HL-60/S4 treated with retinoic acid at 250 ng/mL for 4 days and 3 days (cell line): ENCODE data around the gene TPTE2.
"Not testable (repeated sequence)": the region's sequence is repeated elsewhere in the genome, so short reads cannot be mapped to it uniquely, and the experiment has no call there.

Experiments used
- in situ Hi-C: fragments of 300-500 bp; cut with MboI; formaldehyde crosslinking; loops from 2 replicates; pipeline ENCODE4 v1.7.0; 2022; ENCODE audit warnings: low sequenced_read_pairs

Gene TPTE2

GRCh38 chr13:19567820-19568534 is 6.6 kb upstream of the TPTE2 start:
- in situ Hi-C loops = no loop called here

- in situ Hi-C loops = no loop called here
Measured at GRCh38 chr13:19561585-19561984, 253 bp upstream of the TPTE2 start.

GRCh38 chr13:19560672-19561071 is 660 bp downstream of the TPTE2 start:
- in situ Hi-C loops = not testable (repeated sequence)

GRCh38 chr13:19559739-19560138 is 1.6 kb downstream of the TPTE2 start:
- in situ Hi-C loops = not testable (repeated sequence)

GRCh38 chr13:19557287-19557686 is 4.0 kb downstream of the TPTE2 start:
- in situ Hi-C loops = not testable (repeated sequence)

GRCh38 chr13:19549245-19549644 is 12.1 kb downstream of the TPTE2 start:
- in situ Hi-C loops = not testable (repeated sequence)

- in situ Hi-C loops = not testable (repeated sequence)
Measured at GRCh38 chr13:19525634-19526033, 35.7 kb downstream of the TPTE2 start.

- in situ Hi-C loops = no loop called here
Measured at GRCh38 chr13:19519049-19519448, 42.3 kb downstream of the TPTE2 start.

- in situ Hi-C loops = not testable (repeated sequence)
Measured at GRCh38 chr13:19507623-19508022, 53.7 kb downstream of the TPTE2 start.

GRCh38 chr13:19460126-19460525 is 101.2 kb downstream of the TPTE2 start:
- in situ Hi-C loops = not testable (repeated sequence)

GRCh38 chr13:19439056-19439686 is 122.2 kb downstream of the TPTE2 start:
- in situ Hi-C loops = not testable (repeated sequence)

GRCh38 chr13:19437780-19438179 is 123.6 kb downstream of the TPTE2 start:
- in situ Hi-C loops = not testable (repeated sequence)

- in situ Hi-C loops = not testable (repeated sequence)
Measured at GRCh38 chr13:19422236-19422635, 139.1 kb downstream of the TPTE2 start.

GRCh38 chr13:19412494-19412893 is 148.8 kb downstream of the TPTE2 start:
- in situ Hi-C loops = not testable (repeated sequence)

GRCh38 chr13:19382746-19383511 is 178.4 kb downstream of the TPTE2 start:
- in situ Hi-C loops = not testable (repeated sequence)

- in situ Hi-C loops = no loop called here
Measured at GRCh38 chr13:19382111-19382510, 179.2 kb downstream of the TPTE2 start.
